Smooth muscle cell (in vitro differentiated cells): ENCODE data around the gene KCNJ14. TPM values are rescaled to one million over a fixed set of nuclear protein-coding genes. Genes with fewer than 3 reads are reported as not detected.

Experiments used
- DNase-seq: peaks from one replicate; lab custom pipeline; 2025; ENCODE audit not compliant: unreplicated experiment; lab: John Stamatoyannopoulos, UW
- H2AFZ ChIP-seq: fragments of 200-600 bp; sonication (generic); 2 replicates; pipeline ENCODE4 v1.6.0; 2016; ENCODE audit warnings: antibody characterized with exemption, low read depth, mild to moderate bottlenecking
- H3F3A ChIP-seq: fragments of 200-600 bp; sonication (generic); 2 replicates; pipeline ENCODE4 v1.6.0; 2017; ENCODE audit warnings: antibody characterized with exemption, low read depth
- H3K27ac ChIP-seq: fragments of 200-600 bp; sonication (generic); 2 replicates; pipeline ENCODE4 v1.5.1; 2016; ENCODE audit warnings: low read depth, mild to moderate bottlenecking
- H3K27me3 ChIP-seq: fragments of 200-600 bp; sonication (generic); 2 replicates; pipeline ENCODE4 v1.6.1; 2016; ENCODE audit warnings: low read depth, mild to moderate bottlenecking
- H3K36me3 ChIP-seq: fragments of 200-600 bp; sonication (generic); 2 replicates; pipeline ENCODE4 v1.5.1; 2016; ENCODE audit warnings: low read depth
- H3K4me1 ChIP-seq: fragments of 200-600 bp; sonication (generic); 2 replicates; pipeline ENCODE4 v1.5.1; 2016; ENCODE audit warnings: low read depth
- H3K4me2 ChIP-seq: fragments of 200-600 bp; sonication (generic); 2 replicates; pipeline ENCODE4 v1.6.0; 2016; ENCODE audit warnings: mild to moderate bottlenecking
- H3K4me3 ChIP-seq: fragments of 200-600 bp; sonication (generic); 2 replicates; pipeline ENCODE4 v1.5.1; 2016; ENCODE audit warnings: mild to moderate bottlenecking
- H3K79me2 ChIP-seq: fragments of 200-600 bp; sonication (generic); 2 replicates; pipeline ENCODE4 v1.6.0; 2016; ENCODE audit warnings: low read depth, mild to moderate bottlenecking
- H3K9ac ChIP-seq: fragments of 200-600 bp; sonication (generic); 2 replicates; pipeline ENCODE4 v1.6.0; 2016; ENCODE audit warnings: low read depth
- H3K9me3 ChIP-seq: fragments of 200-600 bp; sonication (generic); replicated peaks from 2 replicates; pipeline ENCODE4 v1.5.1; 2016; ENCODE audit warnings: low read depth
- H4K20me1 ChIP-seq: fragments of 200-600 bp; sonication (generic); 2 replicates; pipeline ENCODE4 v1.6.0; 2016; ENCODE audit warnings: low read depth
- CTCF ChIP-seq: fragments of 200-600 bp; sonication (generic); IDR thresholded peaks from 2 replicates; pipeline ENCODE4 v1.5.1; 2017; ENCODE audit warnings: borderline replicate concordance, mild to moderate bottlenecking, antibody characterized with exemption; ENCODE audit not compliant: insufficient read depth, poor library complexity, severe bottlenecking
- WGBS: methylation state at CpG from one replicate; pipeline ENCODE4 v1.1.7; 2016; ENCODE audit warnings: low lambda C conversion rate; 5-methylcytosine and 5-hydroxymethylcytosine counted together
- polyA plus RNA-seq: library from polyadenylated mRNA; unstranded; fragments of >200 nt; fragmentation: Nextera tagmentation; extraction: Ambion mirVana; gene quantifications from 2 replicates; pipeline ENCODE4 v1.2.1, GENCODE V29; 2016
- total RNA-seq: library from RNA; depleted of rRNA; stranded (reverse); fragments of >200 nt; gene quantifications from 2 replicates; pipeline ENCODE4 v1.2.3, GENCODE V29; 2014

Gene KCNJ14
- total and polyA plus RNA-seq, 2 experiments from 2014 or later = 1.7 to 1.8 TPM

DNA sequence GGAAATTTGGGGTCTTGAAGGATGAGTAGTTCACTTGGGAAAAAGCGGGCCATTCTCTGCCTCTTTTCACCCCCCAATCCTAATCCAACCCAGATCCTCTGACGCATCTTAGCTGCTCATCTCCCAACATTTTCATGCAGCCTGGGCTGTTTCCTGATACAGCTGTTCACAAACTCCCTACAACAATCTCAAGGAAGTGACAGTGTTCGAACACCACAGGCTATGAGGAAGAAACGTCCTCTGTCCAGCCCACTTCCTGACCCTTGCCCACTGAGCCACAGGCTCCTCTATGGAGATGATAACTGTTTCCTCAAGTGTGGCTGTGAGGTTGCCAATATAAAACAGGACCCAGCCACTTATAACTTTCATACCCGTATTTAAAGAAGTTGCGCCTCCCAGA, 40.0 kb downstream of the KCNJ14 start:
- Histone ChIP-seq H3K4me2 (no peak overlapping the region), H3K27me3 (no peaks in the 10 kb centered on the region), H2AFZ (no peak overlapping the region), H3K36me3 (no peaks in the 10 kb centered on the region), H3K9me3 (no peaks in the 10 kb centered on the region), H3K79me2 (no peaks in the 10 kb centered on the region), H3K4me1 (peaks cover 7% of the 10 kb centered on the region), H3K9ac (no peak overlapping the region), H3F3A (peaks cover 6% of the 10 kb centered on the region), H3K27ac (no peak overlapping the region), H3K4me3 (no peak overlapping the region), H4K20me1 (no peaks in the 10 kb centered on the region)
- DNase-seq = no peak
- no peak for TF ChIP-seq CTCF
- WGBS = 67% methylated on average over 6 of the region's 6 CpGs

DNA sequence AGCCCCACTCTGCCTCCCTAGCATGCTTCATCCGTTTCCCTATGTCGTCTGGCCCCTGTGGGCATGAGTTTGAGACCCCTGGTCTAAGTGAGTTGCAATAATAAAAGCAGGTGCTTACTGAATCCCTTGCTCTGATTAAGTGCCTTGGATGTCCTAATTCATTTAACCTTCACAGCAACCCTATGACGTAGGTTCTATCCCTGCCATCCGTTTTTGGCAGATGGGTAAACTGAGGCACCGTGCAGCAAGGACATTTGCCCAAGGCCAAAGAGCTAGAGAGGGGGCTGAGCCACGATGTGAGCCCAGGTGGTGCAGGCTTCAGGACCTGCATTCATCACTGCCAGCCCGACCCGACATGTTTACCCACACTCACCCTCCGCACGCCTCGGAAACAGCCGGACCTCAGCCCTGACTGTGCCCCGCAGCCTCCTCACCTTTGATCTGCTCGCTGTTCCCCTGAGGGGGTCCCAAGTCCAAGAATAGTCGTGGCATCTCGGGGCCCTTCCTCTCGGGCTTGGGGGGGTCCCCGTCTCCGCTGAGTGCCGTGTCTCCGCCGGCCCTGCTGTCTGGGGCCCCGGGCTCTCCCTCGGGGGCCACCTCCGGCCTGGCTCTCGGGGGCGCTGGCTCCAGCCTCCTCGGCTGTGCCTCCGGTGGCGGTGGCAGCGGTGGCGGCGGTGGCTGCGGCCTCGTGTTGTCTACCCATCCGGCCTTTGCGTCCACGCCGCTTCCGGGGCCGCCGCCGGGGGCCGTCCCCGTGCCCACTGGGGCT, 41.8 kb downstream of the KCNJ14 start:
- Histone ChIP-seq H3K4me3 (no peak overlapping the region), H2AFZ (no peak overlapping the region), H4K20me1 (no peaks in the 10 kb centered on the region), H3K9me3 (no peaks in the 10 kb centered on the region), H3K79me2 (no peaks in the 10 kb centered on the region), H3K9ac (no peak overlapping the region), H3K27me3 (no peaks in the 10 kb centered on the region), H3K36me3 (no peaks in the 10 kb centered on the region), H3K4me2 (no peak overlapping the region), H3K27ac (no peak overlapping the region), H3F3A (peaks cover 6% of the 10 kb centered on the region), H3K4me1 (peaks cover 4% of the 10 kb centered on the region)
- WGBS = 93% methylated on average over 32 of the region's 45 CpGs
- TF ChIP-seq CTCF = no peak
- DNase-seq = no peak

- Histone ChIP-seq H3K4me2 (no peak overlapping the region), H3F3A (peaks cover 6% of the 10 kb centered on the region), H3K27me3 (no peaks in the 10 kb centered on the region), H3K9ac (no peak overlapping the region), H3K36me3 (no peaks in the 10 kb centered on the region), H3K4me1 (peaks cover 4% of the 10 kb centered on the region), H3K4me3 (no peak overlapping the region), H2AFZ (no peak overlapping the region), H4K20me1 (no peaks in the 10 kb centered on the region), H3K27ac (no peak overlapping the region), H3K79me2 (no peaks in the 10 kb centered on the region), H3K9me3 (no peaks in the 10 kb centered on the region)
- 91% methylated on average over 26 of the region's 46 CpGs for WGBS
- TF ChIP-seq CTCF = no peak
- no peak for DNase-seq
These were observed 42.6 kb downstream of the KCNJ14 start for GRCh38 chr19:48497728-48498594.
